ENCODE data around the gene TSEN2. TPM values are rescaled to one million over a fixed set of nuclear protein-coding genes. Genes with fewer than 3 reads are reported as not detected.
A peak's percentile ranks its signal among the peaks of the same experiment; 100 is the strongest.

TSEN2 gene
- total and polyA plus RNA-seq, 2 of the 4 experiments (the other 2 are of a cell fraction), result 9.5 to 14.2 TPM

GRCh38 chr3:12458901-12459300 is 25.4 kb upstream of the TSEN2 start:
- Histone ChIP-seq H4K91ac (ENCODE audit: insufficient read depth, low read depth, low read length) (no peak overlapping the region), H3K14ac (replicated peaks; ENCODE audit: low read depth, low read length) (no peak overlapping the region), H2BK20ac (ENCODE audit: low read depth, low read length) (no peak overlapping the region), H4K8ac (ENCODE audit: low read depth in 2 of 2, low read length in 2 of 2) (no peak overlapping the region), H3K36me3 (ENCODE audit: control insufficient read depth, insufficient read depth, low read length) (no peaks in the 10 kb centered on the region), H2BK15ac (ENCODE audit: low read depth, low read length) (no peak overlapping the region), H3K56ac (ENCODE audit: extremely low read depth, insufficient read depth, low read length) (no peak overlapping the region), H3K9ac (ENCODE audit: low read depth, low read length) (no peak overlapping the region), H3K4me2 (ENCODE audit: low read depth, low read length) (no peak overlapping the region), H3K4me3 (ENCODE audit: insufficient read depth, low read depth, low read length) (no peak overlapping the region), H3K4ac (ENCODE audit: low read depth, low read length) (no peak overlapping the region), H3K9me3 (ENCODE audit: control insufficient read depth, insufficient read depth, low read length) (no peaks in the 10 kb centered on the region), H4K20me1 (ENCODE audit: insufficient read depth, low read length) (no peaks in the 10 kb centered on the region), H3K79me1 (ENCODE audit: low read depth in 1 of 2, low read length in 2 of 2) (no peaks in the 10 kb centered on the region), H4K5ac (ENCODE audit: low read depth, low read length) (no peak overlapping the region), H3K27me3 (ENCODE audit: control insufficient read depth, insufficient read depth, low read length) (no peaks in the 10 kb centered on the region; the same call in 1 of the 2 replicates), H2AFZ (replicated peaks; ENCODE audit: low read length, poor library complexity) (no peak overlapping the region), H3K4me1 (ENCODE audit: control insufficient read depth, insufficient read depth, low read length) (peaks cover 4% of the 10 kb centered on the region; the same call in 1 of the 2 replicates), H3K18ac (ENCODE audit: low read depth, low read length) (no peak overlapping the region), H3K27ac (ENCODE audit: insufficient read depth, low read length) (no peak overlapping the region), H3K9me1 (ENCODE audit: insufficient read depth, low read length) (no peaks in the 10 kb centered on the region), H2AK9ac (replicated peaks; ENCODE audit: low read depth, low read length, poor library complexity) (peak overlapping the region; percentile 25), H2AK5ac (ENCODE audit: low read depth, low read length) (no peak overlapping the region), H3K23ac (ENCODE audit: low read depth, low read length) (no peak overlapping the region), H2BK120ac (ENCODE audit: low read depth, low read length) (no peak overlapping the region), H2BK5ac (ENCODE audit: low read depth, low read length, poor library complexity, severe bottlenecking) (no peak overlapping the region)
- dilution Hi-C loops (cut with HindIII; ENCODE audit: low sequenced_read_pairs, unreplicated experiment) (no loop called here), in situ Hi-C loops (cut with MboI; ENCODE audit: low sequenced_read_pairs) (no loop called here), intact Hi-C loops (cut with micrococcal nuclease) (no loop called here)
- ChIA-PET CTCF (interaction anchor here (1.4 kb wide), 1 partner anchor 17 kb away, joined by 3 read pairs; no protein-coding TSS in a partner anchor), POLR2A (ENCODE audit: unreplicated experiment) (no interaction called here)
- BruUV-seq (replicated peaks), result no TSS peak
- ATAC-seq (ENCODE audit: low read depth), result no peak
- DNase-seq, result no peak
- WGBS, 2 experiments (ENCODE audit: extremely low coverage in 2 of 2, insufficient read length in 1 of 2), result 45% methylated on average over 2 of the region's 8 CpGs; no CpG with 5 or more reads in 1 of the 2 experiments
- TF ChIP-seq MAFK (IDR thresholded peaks at IDR 0.05; ENCODE audit: low read depth, low read length) (no peak), RAD21 (IDR thresholded peaks at IDR 0.05; ENCODE audit: low read length) (no peak), RCOR1 (IDR thresholded peaks at IDR 0.05; ENCODE audit: insufficient replicate concordance, low read length) (no peak), RFX5 (IDR thresholded peaks at IDR 0.05; ENCODE audit: low read depth, low read length) (no peak), BHLHE40 (IDR thresholded peaks at IDR 0.05; ENCODE audit: low read depth, low read length) (no peak), CHD1 (IDR thresholded peaks at IDR 0.05; ENCODE audit: low read depth, low read length) (no peak), NFE2L2 (IDR thresholded peaks at IDR 0.05; ENCODE audit: low read depth, low read length) (no peak), USF2 (IDR thresholded peaks at IDR 0.05; ENCODE audit: low read depth, low read length) (no peak), MXI1 (IDR thresholded peaks at IDR 0.05; ENCODE audit: borderline replicate concordance, low read depth, low read length) (no peak), POLR2A (IDR thresholded peaks at IDR 0.05; ENCODE audit: low read depth, low read length) (no peak), CTCF (conservative IDR thresholded peaks at IDR 0.05; ENCODE audit: low read depth, low read length) (no peak), FOS (IDR thresholded peaks at IDR 0.05; ENCODE audit: low read depth, low read length) (no peak), MAZ (IDR thresholded peaks at IDR 0.05; ENCODE audit: borderline replicate concordance, low read depth, low read length) (no peak), CEBPB (IDR thresholded peaks at IDR 0.05; ENCODE audit: low read depth, low read length) (no peak)
- TF ChIP-seq, protein P1, sequence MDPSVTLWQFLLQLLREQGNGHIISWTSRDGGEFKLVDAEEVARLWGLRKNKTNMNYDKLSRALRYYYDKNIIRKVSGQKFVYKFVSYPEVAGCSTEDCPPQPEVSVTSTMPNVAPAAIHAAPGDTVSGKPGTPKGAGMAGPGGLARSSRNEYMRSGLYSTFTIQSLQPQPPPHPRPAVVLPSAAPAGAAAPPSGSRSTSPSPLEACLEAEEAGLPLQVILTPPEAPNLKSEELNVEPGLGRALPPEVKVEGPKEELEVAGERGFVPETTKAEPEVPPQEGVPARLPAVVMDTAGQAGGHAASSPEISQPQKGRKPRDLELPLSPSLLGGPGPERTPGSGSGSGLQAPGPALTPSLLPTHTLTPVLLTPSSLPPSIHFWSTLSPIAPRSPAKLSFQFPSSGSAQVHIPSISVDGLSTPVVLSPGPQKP (IDR thresholded peaks at IDR 0.05; ENCODE audit: borderline replicate concordance, low read depth, low read length), result no peak

Measured in IMR-90 (cell line).